Mononuclear cell (primary cell): ENCODE data around the gene OR4M1. TPM values are rescaled to one million over a fixed set of nuclear protein-coding genes. Genes with fewer than 3 reads are reported as not detected.
"Not testable (repeated sequence)": the region's sequence is repeated elsewhere in the genome, so short reads cannot be mapped to it uniquely, and the experiment has no call there.

Experiments used
- H3K27me3 ChIP-seq: 2 replicates; pipeline ENCODE4 v1.6.0; 2011; ENCODE audit warnings: low read length, control low read depth; ENCODE audit not compliant: insufficient read depth
- H3K4me1 ChIP-seq: 2 replicates; pipeline ENCODE4 v1.5.1; 2011; ENCODE audit warnings: mild to moderate bottlenecking, low read length, control low read depth; ENCODE audit not compliant: insufficient read depth
- H3K4me3 ChIP-seq: 2 replicates; pipeline ENCODE4 v1.5.1; 2011; ENCODE audit warnings: mild to moderate bottlenecking, low read length, moderate library complexity
- H3K9me3 ChIP-seq: 2 replicates; pipeline ENCODE4 v1.5.1; 2011; ENCODE audit warnings: low read depth, mild to moderate bottlenecking, control low read depth, low read length
- total RNA-seq: library from RNA; depleted of rRNA; stranded (reverse); fragments of >200 nt; gene quantifications from one replicate; pipeline ENCODE4 v1.2.3, GENCODE V29; 2012

Gene OR4M1, protein sequence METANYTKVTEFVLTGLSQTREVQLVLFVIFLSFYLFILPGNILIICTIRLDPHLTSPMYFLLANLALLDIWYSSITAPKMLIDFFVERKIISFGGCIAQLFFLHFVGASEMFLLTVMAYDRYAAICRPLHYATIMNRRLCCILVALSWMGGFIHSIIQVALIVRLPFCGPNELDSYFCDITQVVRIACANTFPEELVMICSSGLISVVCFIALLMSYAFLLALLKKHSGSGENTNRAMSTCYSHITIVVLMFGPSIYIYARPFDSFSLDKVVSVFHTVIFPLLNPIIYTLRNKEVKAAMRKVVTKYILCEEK
- total RNA-seq: under 0.01 TPM

GRCh38 chr14:19773204-19773603, at the start of gene OR4M1:
Gene OR4M1, plus strand, starts transcription at chr14:19773504. Its CDS starts 6,819 bp downstream, at chr14:19780323.
- not testable (repeated sequence) for H3K9me3 ChIP-seq, H3K4me1 ChIP-seq, H3K4me3 ChIP-seq, H3K27me3 ChIP-seq

DNA sequence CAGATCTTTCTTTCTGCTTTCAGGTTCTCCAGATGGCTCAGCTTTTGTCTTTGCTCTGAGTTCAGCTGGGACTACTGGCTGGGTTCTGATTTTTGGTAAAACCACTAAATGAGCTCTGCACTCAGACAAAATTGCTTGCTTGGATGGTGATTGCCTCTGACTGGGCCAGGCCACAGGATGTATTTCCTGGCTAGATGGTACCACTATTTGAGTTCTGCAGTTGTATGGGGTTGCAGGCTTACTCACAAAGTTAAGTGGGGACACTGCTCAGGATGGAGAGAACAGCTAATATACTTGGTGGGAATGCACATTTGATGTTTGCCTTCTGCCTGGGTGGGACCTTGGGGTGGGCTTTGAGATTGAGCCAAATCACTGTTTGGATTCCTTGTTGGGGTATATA, 43.9 kb upstream of the OR4M1 start:
- H3K4me1 ChIP-seq: no peaks in the 10 kb centered on the region
- H3K4me3 ChIP-seq: no peak overlapping the region
- no peaks in the 10 kb centered on the region for H3K27me3 ChIP-seq
- H3K9me3 ChIP-seq: peaks cover 4% of the 10 kb centered on the region

GRCh38 chr14:19729763-19730162, 43.5 kb upstream of the OR4M1 start:
- no peak overlapping the region for H3K4me3 ChIP-seq
- no peaks in the 10 kb centered on the region for H3K4me1 ChIP-seq
- no peaks in the 10 kb centered on the region for H3K27me3 ChIP-seq
- H3K9me3 ChIP-seq: peaks cover 4% of the 10 kb centered on the region

DNA sequence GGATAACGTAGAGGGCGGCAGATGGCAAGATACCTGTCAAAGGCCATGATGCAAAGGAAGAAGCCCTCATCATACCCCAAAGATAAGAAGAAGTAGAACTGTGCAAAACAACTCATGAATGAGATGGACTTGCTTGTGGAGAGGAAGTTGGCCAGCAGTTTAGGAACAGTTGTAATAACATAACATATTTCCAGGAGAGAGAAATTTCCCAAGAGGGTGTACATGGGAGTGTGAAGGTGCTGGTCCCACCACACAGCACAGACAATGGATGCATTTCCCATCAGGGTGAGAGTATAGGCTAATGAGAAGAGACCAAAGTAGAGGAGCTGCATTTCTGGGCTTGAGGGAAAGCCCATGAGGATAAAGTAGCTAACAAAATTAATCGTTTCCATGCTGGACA, 39.4 kb upstream of the OR4M1 start:
- not testable (repeated sequence) for H3K4me3 ChIP-seq, H3K4me1 ChIP-seq, H3K27me3 ChIP-seq, H3K9me3 ChIP-seq

DNA sequence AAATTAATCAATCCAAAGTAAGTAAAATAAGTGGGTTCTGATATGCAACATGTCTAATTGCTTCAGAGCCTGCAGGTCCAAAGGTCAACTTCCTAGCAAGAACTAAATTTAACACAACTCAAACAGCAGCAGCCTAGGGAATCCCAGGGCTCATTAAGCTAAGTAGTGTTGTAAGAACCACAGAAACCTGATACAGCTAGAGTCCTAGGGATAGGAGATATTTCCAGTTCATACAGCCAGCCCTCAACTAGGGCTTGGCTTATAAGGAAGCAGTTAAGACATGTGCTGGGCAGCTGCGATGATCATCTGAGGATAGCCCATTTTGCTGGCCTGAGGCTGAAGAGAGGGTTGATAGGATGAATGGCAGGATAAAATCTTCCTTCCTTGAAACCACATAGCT, 30.0 kb upstream of the OR4M1 start, which contains the start of gene OR4Q3:
OR4Q3 (plus strand) TSS at position 316 of the 400 bp plus-strand sequence.
- H3K4me3 ChIP-seq: no peak within 1 kb of the TSS
- no peaks in the 10 kb centered on the region for H3K27me3 ChIP-seq
- no peaks in the 10 kb centered on the region for H3K4me1 ChIP-seq
- H3K9me3 ChIP-seq: no peaks in the 10 kb centered on the region

- not testable (repeated sequence) for H3K27me3 ChIP-seq, H3K4me1 ChIP-seq, H3K9me3 ChIP-seq, H3K4me3 ChIP-seq
Measured at GRCh38 chr14:19752316-19752715, 21.0 kb upstream of the OR4M1 start.

DNA sequence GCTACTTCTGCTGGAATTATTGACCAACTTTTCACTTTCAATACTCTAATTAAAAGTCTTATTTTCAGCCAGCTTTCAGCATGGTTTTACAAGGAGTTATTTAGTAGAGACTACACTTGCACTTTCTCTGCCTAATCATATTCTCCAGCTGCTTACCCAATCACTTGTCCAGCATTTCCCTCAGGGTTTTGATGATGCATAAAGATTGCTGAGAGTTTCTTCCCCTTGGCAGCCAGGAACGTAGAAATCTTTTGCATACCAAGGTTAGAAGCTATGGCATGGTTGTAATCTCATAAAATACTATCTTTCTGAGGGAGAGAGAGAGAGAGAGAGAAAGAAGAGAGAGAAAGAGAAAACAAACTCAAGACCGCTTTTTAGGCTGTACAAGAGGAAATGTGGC, 19.1 kb upstream of the OR4M1 start:
- Histone ChIP-seq H3K27me3 (no peaks in the 10 kb centered on the region), H3K9me3 (no peaks in the 10 kb centered on the region), H3K4me3 (no peak overlapping the region), H3K4me1 (no peaks in the 10 kb centered on the region)

- not testable (repeated sequence) for H3K27me3 ChIP-seq, H3K9me3 ChIP-seq, H3K4me1 ChIP-seq, H3K4me3 ChIP-seq
Measured at GRCh38 chr14:19771491-19771890, 1.8 kb upstream of the OR4M1 start.

DNA sequence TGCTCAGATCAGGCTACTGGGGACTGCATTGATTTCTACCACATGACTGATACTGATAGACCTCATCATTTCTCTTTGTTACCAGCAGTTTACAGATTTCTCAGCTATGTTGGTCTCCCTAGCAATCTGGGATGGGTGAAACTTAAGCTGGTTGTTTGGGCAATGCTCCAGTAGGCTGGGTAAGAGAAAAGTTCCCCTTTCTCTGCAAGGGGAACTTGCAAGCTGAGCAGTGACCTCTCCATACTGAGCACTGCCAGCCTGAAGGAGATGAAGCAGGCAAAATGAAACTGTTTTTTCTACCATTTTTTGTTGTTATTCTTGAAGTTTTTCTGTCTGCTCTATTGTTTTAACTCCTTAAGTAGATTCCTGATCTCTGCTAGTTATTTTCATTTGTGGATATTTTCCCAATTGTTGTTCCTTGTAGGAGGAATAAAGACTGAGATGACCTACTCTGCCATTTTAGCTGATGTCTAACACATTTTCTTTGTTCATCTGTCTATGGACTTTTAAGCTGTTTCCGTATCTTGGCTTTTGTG, 1.3 kb upstream of the OR4M1 start:
- no peaks in the 10 kb centered on the region for H3K27me3 ChIP-seq
- no peaks in the 10 kb centered on the region for H3K9me3 ChIP-seq
- no peak overlapping the region for H3K4me3 ChIP-seq
- no peaks in the 10 kb centered on the region for H3K4me1 ChIP-seq

DNA sequence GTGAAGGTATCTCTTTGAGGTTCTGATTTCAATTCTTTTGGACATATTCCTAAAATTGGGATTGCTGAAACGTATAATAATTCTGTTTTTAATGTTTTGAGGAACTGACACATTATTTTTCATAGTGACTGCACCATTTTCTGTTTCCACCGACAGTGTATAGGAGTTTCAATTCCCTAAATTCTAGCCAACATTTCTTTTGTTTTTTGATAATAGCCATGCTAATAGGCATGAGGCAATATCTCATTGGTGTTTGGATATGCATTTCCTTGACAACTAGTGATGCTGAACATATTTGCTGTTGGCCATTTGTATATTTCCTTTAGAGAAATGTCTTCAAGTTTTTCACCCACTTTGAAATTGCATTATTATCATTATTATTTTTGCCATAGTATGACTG, 850 bp upstream of the OR4M1 start:
- H3K4me3 ChIP-seq, H3K4me1 ChIP-seq, H3K9me3 ChIP-seq, H3K27me3 ChIP-seq: not testable (repeated sequence)

DNA sequence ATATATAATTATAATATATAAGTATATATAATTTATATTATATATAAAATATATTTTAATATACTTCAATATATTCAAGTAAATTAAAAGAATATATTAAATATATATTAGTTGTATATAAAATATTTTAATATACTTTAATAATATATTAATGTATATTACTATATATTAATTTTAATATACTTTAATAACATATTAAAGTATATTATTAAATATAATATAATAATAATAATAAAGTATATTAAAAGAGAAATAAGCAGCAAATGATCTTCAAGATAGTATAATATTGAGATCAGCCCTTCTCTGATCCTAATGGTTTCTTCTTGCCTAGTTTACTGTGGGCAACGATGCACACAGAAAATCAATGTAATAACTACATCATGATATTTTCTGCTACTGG, 2.3 kb downstream of the OR4M1 start:
- Histone ChIP-seq H3K27me3 (no peaks in the 10 kb centered on the region), H3K4me1 (no peaks in the 10 kb centered on the region), H3K9me3 (no peaks in the 10 kb centered on the region), H3K4me3 (no peak overlapping the region)

DNA sequence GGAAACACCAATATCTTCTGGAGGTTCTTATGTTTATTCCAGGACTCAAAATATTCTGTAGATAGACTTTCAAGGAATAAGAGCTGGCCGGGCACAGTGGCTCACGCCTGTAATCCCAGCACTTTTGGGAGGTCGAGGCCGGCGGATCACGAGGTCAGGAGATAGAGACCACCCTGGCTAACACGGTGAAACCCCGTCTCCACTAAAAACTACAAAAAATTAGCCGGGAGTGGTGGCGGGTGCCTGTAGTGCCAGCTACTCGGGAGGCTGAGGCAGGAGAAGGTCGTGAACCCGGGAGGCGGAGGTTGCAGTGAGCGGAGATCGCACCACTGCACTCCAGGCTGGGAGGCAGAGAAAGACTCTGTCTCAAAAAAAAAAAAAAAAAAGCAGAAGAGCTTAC, 12.5 kb downstream of the OR4M1 start:
- H3K4me1 ChIP-seq, H3K27me3 ChIP-seq, H3K4me3 ChIP-seq, H3K9me3 ChIP-seq: not testable (repeated sequence)

DNA sequence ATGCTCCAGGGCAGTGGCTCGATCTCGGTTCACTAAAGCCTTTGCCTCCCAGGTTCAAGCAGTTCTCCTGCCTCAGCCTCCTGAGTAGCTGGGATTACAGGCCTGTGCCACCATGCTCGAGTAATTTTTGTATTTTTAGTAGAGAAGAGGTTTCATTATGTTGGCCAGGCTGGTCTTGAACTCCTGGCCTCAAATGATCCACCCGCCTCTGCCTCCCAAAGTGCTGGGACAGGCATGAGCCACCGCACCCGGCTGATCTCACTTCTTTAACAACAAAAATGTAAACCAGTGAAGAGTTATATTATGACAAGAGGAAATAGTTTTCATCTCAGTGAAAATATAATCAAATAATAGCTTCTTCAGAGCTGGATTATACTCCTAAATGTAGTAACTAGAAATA, 14.0 kb downstream of the OR4M1 start:
- not testable (repeated sequence) for H3K4me3 ChIP-seq, H3K27me3 ChIP-seq, H3K4me1 ChIP-seq, H3K9me3 ChIP-seq

- not testable (repeated sequence) for H3K4me1 ChIP-seq, H3K4me3 ChIP-seq
Measured at GRCh38 chr14:19788150-19788549, 14.8 kb downstream of the OR4M1 start.

GRCh38 chr14:19796520-19797108, 23.3 kb downstream of the OR4M1 start:
- H3K27me3 ChIP-seq, H3K4me1 ChIP-seq, H3K4me3 ChIP-seq, H3K9me3 ChIP-seq: not testable (repeated sequence)

More at GRCh38 chr14:19788150-19788549, 14.8 kb downstream of the OR4M1 start:
- H3K9me3 ChIP-seq, H3K27me3 ChIP-seq: not testable (repeated sequence)

- Histone ChIP-seq H3K4me1 (no peaks in the 10 kb centered on the region), H3K27me3 (no peaks in the 10 kb centered on the region), H3K9me3 (no peaks in the 10 kb centered on the region), H3K4me3 (no peak overlapping the region)
Measured at GRCh38 chr14:19799880-19800279, 26.6 kb downstream of the OR4M1 start.
